A673 (cell line): ENCODE measurements around the gene USH1C. TPM values are rescaled to one million over a fixed set of nuclear protein-coding genes. Genes with fewer than 3 reads are reported as not detected.
A peak's percentile ranks its signal among the peaks of the same experiment; 100 is the strongest.

Experiments
- BruUV-seq: library from RNA; stranded (reverse); fragments of 400-500 nt; replicated peaks from 2 replicates; lab custom pipeline; 2021; lab: Mats Ljungman, UMichigan
- CTCF ChIA-PET: fragments of 300-600 bp; sonication (Branson Sonifier 250); formaldehyde crosslinking; loops from one replicate; lab custom pipeline; 2022; ENCODE audit warnings: antibody characterized with exemption; lab: Charles Lee
- POLR2A ChIA-PET: fragments of 300-600 bp; sonication (Branson Sonifier 250); formaldehyde crosslinking; loops from one replicate; lab custom pipeline; 2022; ENCODE audit warnings: antibody characterized with exemption; ENCODE audit not compliant: low non-redundant PET; lab: Charles Lee
- DNase-seq: peaks from one replicate; pipeline ENCODE4 v3.0.0-alpha.2; 2015; ENCODE audit warnings: low spot score
- H3K27ac ChIP-seq: fragments of 200-600 bp; sonication (generic); 2 replicates; pipeline ENCODE4 v1.5.1; 2016; ENCODE audit warnings: mixed run types, low read depth, mild to moderate bottlenecking, mixed read lengths, antibody characterized with exemption, low read length; ENCODE audit not compliant: poor library complexity, severe bottlenecking
- H3K27me3 ChIP-seq: fragments of 200-600 bp; sonication (generic); replicated peaks from 2 replicates; pipeline ENCODE4 v1.6.1; 2017; ENCODE audit warnings: mixed run types, low read depth, mild to moderate bottlenecking, mixed read lengths, antibody characterized with exemption, low read length; ENCODE audit not compliant: insufficient read depth, poor library complexity
- H3K36me3 ChIP-seq: fragments of 200-600 bp; sonication (generic); 2 replicates; pipeline ENCODE4 v1.6.1; 2016; ENCODE audit warnings: mixed run types, mild to moderate bottlenecking, mixed read lengths, antibody characterized with exemption, low read length; ENCODE audit not compliant: insufficient read depth, poor library complexity, severe bottlenecking
- H3K4me1 ChIP-seq: fragments of 200-600 bp; sonication (generic); 2 replicates; pipeline ENCODE4 v1.6.1; 2017; ENCODE audit warnings: mixed run types, mild to moderate bottlenecking, mixed read lengths, antibody characterized with exemption, low read length; ENCODE audit not compliant: insufficient read depth, poor library complexity, severe bottlenecking
- H3K4me3 ChIP-seq: fragments of 200-600 bp; sonication (generic); 2 replicates; pipeline ENCODE4 v1.5.1; 2016; ENCODE audit warnings: low read depth, mixed run types, mild to moderate bottlenecking, mixed read lengths, low read length; ENCODE audit not compliant: poor library complexity, severe bottlenecking
- H3K9me3 ChIP-seq: fragments of 200-600 bp; sonication (generic); 2 replicates; pipeline ENCODE4 v1.6.1; 2016; ENCODE audit warnings: mixed run types, low read depth, mild to moderate bottlenecking, mixed read lengths, antibody characterized with exemption, low read length; ENCODE audit not compliant: poor library complexity, severe bottlenecking
- CTCF ChIP-seq: fragments of 300-800, 200-600 bp; sonication (generic); conservative IDR thresholded peaks from 2 replicates; pipeline ENCODE4 v1.5.1; 2017; ENCODE audit warnings: low read depth, mild to moderate bottlenecking, antibody characterized with exemption, low read length, moderate library complexity, mixed read lengths
- EZH2 ChIP-seq: fragments of 200-600 bp; sonication (generic); IDR thresholded peaks from 2 replicates; pipeline ENCODE4 v1.6.1; 2017; ENCODE audit warnings: borderline replicate concordance, low read depth, mild to moderate bottlenecking, mixed read lengths, antibody characterized with exemption, low read length; ENCODE audit not compliant: poor library complexity, severe bottlenecking
- intact Hi-C: fragments of 100-400 bp; cut with micrococcal nuclease; formaldehyde crosslinking; loops from one replicate; pipeline ENCODE4 v1.10.0; 2022; ENCODE audit not compliant: unreplicated experiment
- total RNA-seq: library from RNA; stranded (reverse); gene quantifications from 2 replicates; pipeline ENCODE4 v1.2.3, GENCODE V29; 2021

USH1C gene
- total RNA-seq, 1 experiment from 2014 or later, result not detected

- no peaks in the 10 kb centered on the region for H3K9me3 ChIP-seq
- H3K36me3 ChIP-seq, result no peaks in the 10 kb centered on the region
- no peak within 1 kb of the TSS for H3K27ac ChIP-seq
- TF ChIP-seq CTCF (no peak), EZH2 (no peak)
- ChIA-PET POLR2A (no interaction called here), CTCF (no interaction called here)
- no peak for DNase-seq
- H3K27me3 ChIP-seq, result peaks cover 73% of the 10 kb centered on the region
- no peaks in the 10 kb centered on the region for H3K4me1 ChIP-seq
- H3K4me3 ChIP-seq, result peak within 1 kb of the TSS; percentile 17
- intact Hi-C loops, result no loop called here
- no TSS peak for BruUV-seq
These were observed 67.7 kb downstream of the USH1C start, which contains the start of gene ABCC8 for GRCh38 chr11:17476317-17477083. ABCC8 (minus strand) TSS chr11:17476845; CDS start chr11:17476776, 69 bp downstream.

GRCh38 chr11:17475666-17476316 lies 68.4 kb downstream of the USH1C start:
- no peaks in the 10 kb centered on the region for H3K36me3 ChIP-seq
- H3K27me3 ChIP-seq, result peaks cover 73% of the 10 kb centered on the region
- H3K27ac ChIP-seq, result no peak overlapping the region
- BruUV-seq, result no TSS peak
- H3K4me3 ChIP-seq, result peak overlapping the region; percentile 17
- no peaks in the 10 kb centered on the region for H3K9me3 ChIP-seq
- TF ChIP-seq CTCF (no peak), EZH2 (no peak)
- POLR2A ChIA-PET, result no interaction called here
- H3K4me1 ChIP-seq, result no peaks in the 10 kb centered on the region
- CTCF ChIA-PET, result interaction anchor here (0.6 kb wide), 1 partner anchor 93 kb away, joined by 4 read pairs; no protein-coding TSS in a partner anchor
- DNase-seq, result no peak
- intact Hi-C loops, result no loop called here

- peaks cover 63% of the 10 kb centered on the region for H3K27me3 ChIP-seq
- TF ChIP-seq CTCF, result no peak
- TF ChIP-seq EZH2, result no peak
- H3K4me1 ChIP-seq, result no peaks in the 10 kb centered on the region
- intact Hi-C loops, result no loop called here
- DNase-seq, result peak; percentile 8
- H3K4me3 ChIP-seq, result no peak overlapping the region
- POLR2A ChIA-PET, result no interaction called here
- CTCF ChIA-PET, result no interaction called here
- BruUV-seq, result no TSS peak
- H3K27ac ChIP-seq, result no peak overlapping the region
- no peaks in the 10 kb centered on the region for H3K36me3 ChIP-seq
- no peaks in the 10 kb centered on the region for H3K9me3 ChIP-seq
These were observed 71.0 kb downstream of the USH1C start for GRCh38 chr11:17473071-17473744.
